BJ (cell line): ENCODE data around the gene P2RY6. TPM values are rescaled to one million over a fixed set of nuclear protein-coding genes. Genes with fewer than 3 reads are reported as not detected.
A peak's percentile ranks its signal among the peaks of the same experiment; 100 is the strongest.

Experiments used
- CTCF ChIA-PET: fragments of 350-600 bp; formaldehyde crosslinking; extraction: SDS; loops from one replicate; lab custom pipeline; 2021; ENCODE audit warnings: antibody characterized with exemption, inconsistent platforms; lab: Yijun Ruan, JAX
- POLR2A ChIA-PET: fragments of 300-600 bp; sonication (Branson Sonifier 250); formaldehyde crosslinking; extraction: SDS; loops from one replicate; lab custom pipeline; 2021; ENCODE audit warnings: antibody characterized with exemption; lab: Charles Lee
- DNase-seq: peaks from one replicate; pipeline ENCODE4 v3.0.0-alpha.2; 2011; ENCODE audit warnings: low read depth
- H3K27me3 ChIP-seq: 2 replicates; pipeline ENCODE4 v1.6.0; 2011; ENCODE audit warnings: low read length; ENCODE audit not compliant: control insufficient read depth, insufficient read depth
- H3K36me3 ChIP-seq: 2 replicates; pipeline ENCODE4 v1.5.1; 2011; ENCODE audit warnings: low read length; ENCODE audit not compliant: control insufficient read depth, insufficient read depth
- H3K4me3 ChIP-seq: 2 replicates; pipeline ENCODE4 v1.5.1; 2011; ENCODE audit warnings: low read depth, mild to moderate bottlenecking, control low read depth, low read length
- polyA plus RNA-seq: library from polyadenylated mRNA; depleted of rRNA; stranded (reverse); fragments of >200 nt; gene quantifications from 2 replicates; pipeline ENCODE4 v1.2.3, GENCODE V29; 2011
- TF ChIP-seq, protein P1 (sequence below): IDR thresholded peaks from 2 replicates; pipeline ENCODE4 v1.5.1; 2011; ENCODE audit warnings: low read depth, mild to moderate bottlenecking, control low read depth, inconsistent platforms, low read length, moderate library complexity; ENCODE audit not compliant: insufficient read depth

The P2RY6 gene
- polyA plus RNA-seq, 1 experiment, result 1.5 TPM

GRCh38 chr11:73297702-73298101 lies 25.6 kb downstream of the P2RY6 start:
- POLR2A ChIA-PET, result interaction anchor here (0.6 kb wide), 1 partner anchor 26 kb away, joined by 5 read pairs; no protein-coding TSS in a partner anchor
- H3K36me3 ChIP-seq, result no peaks in the 10 kb centered on the region
- TF ChIP-seq, protein P1, sequence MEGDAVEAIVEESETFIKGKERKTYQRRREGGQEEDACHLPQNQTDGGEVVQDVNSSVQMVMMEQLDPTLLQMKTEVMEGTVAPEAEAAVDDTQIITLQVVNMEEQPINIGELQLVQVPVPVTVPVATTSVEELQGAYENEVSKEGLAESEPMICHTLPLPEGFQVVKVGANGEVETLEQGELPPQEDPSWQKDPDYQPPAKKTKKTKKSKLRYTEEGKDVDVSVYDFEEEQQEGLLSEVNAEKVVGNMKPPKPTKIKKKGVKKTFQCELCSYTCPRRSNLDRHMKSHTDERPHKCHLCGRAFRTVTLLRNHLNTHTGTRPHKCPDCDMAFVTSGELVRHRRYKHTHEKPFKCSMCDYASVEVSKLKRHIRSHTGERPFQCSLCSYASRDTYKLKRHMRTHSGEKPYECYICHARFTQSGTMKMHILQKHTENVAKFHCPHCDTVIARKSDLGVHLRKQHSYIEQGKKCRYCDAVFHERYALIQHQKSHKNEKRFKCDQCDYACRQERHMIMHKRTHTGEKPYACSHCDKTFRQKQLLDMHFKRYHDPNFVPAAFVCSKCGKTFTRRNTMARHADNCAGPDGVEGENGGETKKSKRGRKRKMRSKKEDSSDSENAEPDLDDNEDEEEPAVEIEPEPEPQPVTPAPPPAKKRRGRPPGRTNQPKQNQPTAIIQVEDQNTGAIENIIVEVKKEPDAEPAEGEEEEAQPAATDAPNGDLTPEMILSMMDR, result no peak
- no peak for DNase-seq
- no peak overlapping the region for H3K4me3 ChIP-seq
- CTCF ChIA-PET, result interaction anchor here (0.8 to 9.8 kb wide), 14 partner anchors 8 to 363 kb away, joined by 3 to 114 read pairs (median 4); partner anchors contain the start of gene ARHGEF17
- H3K27me3 ChIP-seq, result no peaks in the 10 kb centered on the region

GRCh38 chr11:73298233-73298632 lies 26.1 kb downstream of the P2RY6 start:
- DNase-seq, result no peak
- ChIA-PET POLR2A (no interaction called here), CTCF (interaction anchor here (0.8 to 9.8 kb wide), 15 partner anchors 9 to 362 kb away, joined by 3 to 114 read pairs (median 4); partner anchors contain the start of gene ARHGEF17)
- Histone ChIP-seq H3K36me3 (no peaks in the 10 kb centered on the region), H3K4me3 (no peak overlapping the region), H3K27me3 (no peaks in the 10 kb centered on the region)
- TF ChIP-seq, protein P1, result no peak

- TF ChIP-seq, protein P1, result no peak
- DNase-seq, result no peak
- ChIA-PET CTCF (interaction anchor here (0.6 to 9.8 kb wide), 12 partner anchors 8 to 469 kb away, joined by 3 to 114 read pairs (median 6); partner anchors contain the start of gene ARHGEF17), POLR2A (no interaction called here)
- Histone ChIP-seq H3K27me3 (no peaks in the 10 kb centered on the region), H3K36me3 (no peaks in the 10 kb centered on the region), H3K4me3 (no peak overlapping the region)
Measured at GRCh38 chr11:73299751-73300150, 27.6 kb downstream of the P2RY6 start.

GRCh38 chr11:73306069-73306841 lies 34.1 kb downstream of the P2RY6 start:
- DNase-seq, result no peak
- no peak overlapping the region for H3K4me3 ChIP-seq
- H3K27me3 ChIP-seq, result no peaks in the 10 kb centered on the region
- H3K36me3 ChIP-seq, result peaks cover 8% of the 10 kb centered on the region
- TF ChIP-seq, protein P1, result 0 out of 2 replicates have a peak, but pooled peaks have one; percentile 23
- ChIA-PET CTCF (interaction anchor here (0.7 to 11.3 kb wide), 29 partner anchors 9 to 381 kb away, joined by 3 to 259 read pairs (median 6); no protein-coding TSS in a partner anchor), POLR2A (interaction anchor here (1.0 to 1.8 kb wide), 2 partner anchors 29 to 454 kb away, joined by 3 to 19 read pairs; partner anchors contain the start of gene RAB6A)

- peak overlapping the region; percentile 80 for H3K4me3 ChIP-seq
- TF ChIP-seq, protein P1, result no peak
- ChIA-PET CTCF (interaction anchor here (0.7 to 11.3 kb wide), 33 partner anchors 8 to 382 kb away, joined by 3 to 259 read pairs (median 6); no protein-coding TSS in a partner anchor), POLR2A (interaction anchor here (0.6 to 1.8 kb wide), 7 partner anchors 16 to 454 kb away, joined by 3 to 19 read pairs (median 6); partner anchors contain the start of gene RAB6A)
- H3K36me3 ChIP-seq, result peaks cover 12% of the 10 kb centered on the region
- no peak for DNase-seq
- no peaks in the 10 kb centered on the region for H3K27me3 ChIP-seq
Measured at GRCh38 chr11:73306977-73307322, 34.8 kb downstream of the P2RY6 start.
